OCI-LY7 (cell line): ENCODE measurements around the gene CDK5R2. TPM values are rescaled to one million over a fixed set of nuclear protein-coding genes. Genes with fewer than 3 reads are reported as not detected.

Source experiments
- BruUV-seq: library from RNA; stranded (reverse); fragments of 400-500 nt; replicated peaks from 2 replicates; lab custom pipeline; 2021; lab: Mats Ljungman, UMichigan
- CTCF ChIA-PET: fragments of 300-600 bp; sonication (Branson Sonifier 250); formaldehyde crosslinking; loops from one replicate; lab custom pipeline; 2022; ENCODE audit warnings: antibody characterized with exemption; ENCODE audit not compliant: unreplicated experiment; lab: Charles Lee
- POLR2A ChIA-PET: fragments of 300-600 bp; sonication (Branson Sonifier 250); formaldehyde crosslinking; loops from one replicate; lab custom pipeline; 2022; ENCODE audit warnings: antibody characterized with exemption; lab: Charles Lee
- DNase-seq: peaks from one replicate; pipeline ENCODE4 v3.0.0-alpha.2; 2015; ENCODE audit warnings: low spot score
- H2AFZ ChIP-seq: fragments of 200-600 bp; sonication (generic), shearing (Covaris generic); 2 replicates; pipeline ENCODE4 v1.6.1; 2014; ENCODE audit warnings: mild to moderate bottlenecking, antibody characterized with exemption, low read length, moderate library complexity
- H3K27ac ChIP-seq: fragments of 200-600 bp; sonication (generic); 2 replicates; pipeline ENCODE4 v1.5.1; 2014; ENCODE audit warnings: mixed run types, low read depth, mild to moderate bottlenecking, moderate library complexity, low read length, inconsistent platforms; ENCODE audit not compliant: poor library complexity, severe bottlenecking
- H3K36me3 ChIP-seq: fragments of 200-600 bp; sonication (generic); 2 replicates; pipeline ENCODE4 v1.6.1; 2014; ENCODE audit warnings: mild to moderate bottlenecking, antibody characterized with exemption, low read length, moderate library complexity, mixed read lengths; ENCODE audit not compliant: insufficient read depth
- H3K4me1 ChIP-seq: fragments of 200-600 bp; sonication (generic); 2 replicates; pipeline ENCODE4 v1.5.1; 2014; ENCODE audit warnings: mild to moderate bottlenecking, low read length; ENCODE audit not compliant: insufficient read depth, poor library complexity, severe bottlenecking
- H3K4me2 ChIP-seq: fragments of 200-600 bp; sonication (generic); 2 replicates; pipeline ENCODE4 v1.6.1; 2014; ENCODE audit warnings: mild to moderate bottlenecking, low read length
- H3K4me3 ChIP-seq: fragments of 200-600 bp; sonication (generic); 2 replicates; pipeline ENCODE4 v1.5.1; 2014; ENCODE audit warnings: mild to moderate bottlenecking, low read depth, low read length; ENCODE audit not compliant: poor library complexity, severe bottlenecking
- H3K79me2 ChIP-seq: fragments of 200-600 bp; sonication (generic); 2 replicates; pipeline ENCODE4 v1.6.1; 2016; ENCODE audit warnings: low read depth, mild to moderate bottlenecking, low read length, moderate library complexity, mixed read lengths; ENCODE audit not compliant: insufficient read depth
- H3K9me2 ChIP-seq: fragments of 200-600 bp; sonication (generic); 2 replicates; pipeline ENCODE4 v1.6.1; 2016; ENCODE audit warnings: mild to moderate bottlenecking, low read length, mixed read lengths; ENCODE audit not compliant: insufficient read depth
- H3K9me3 ChIP-seq: fragments of 200-600 bp; sonication (generic); 2 replicates; pipeline ENCODE4 v1.6.1; 2014; ENCODE audit warnings: mild to moderate bottlenecking, mixed run types, low read length, mixed read lengths
- H4K20me1 ChIP-seq: fragments of 200-600 bp; sonication (generic); 2 replicates; pipeline ENCODE4 v1.6.1; 2014; ENCODE audit warnings: mild to moderate bottlenecking, antibody characterized with exemption, low read length, moderate library complexity, mixed read lengths; ENCODE audit not compliant: insufficient read depth
- CTCF ChIP-seq: fragments of 200-600 bp; sonication (generic); conservative IDR thresholded peaks from 2 replicates; pipeline ENCODE4 v1.5.1; 2014; ENCODE audit warnings: mild to moderate bottlenecking, antibody characterized with exemption, low read length, moderate library complexity, mixed read lengths
- EZH2phosphoT487 ChIP-seq: fragments of 200-600 bp; sonication (generic); IDR thresholded peaks from 2 replicates; pipeline ENCODE4 v1.6.1; 2018; ENCODE audit warnings: low read depth, borderline replicate concordance, mild to moderate bottlenecking, mixed run types, antibody characterized with exemption, low read length, moderate library complexity, mixed read lengths
- intact Hi-C: fragments of 100-400 bp; cut with micrococcal nuclease; formaldehyde crosslinking; loops from one replicate; pipeline ENCODE4 v1.10.0; 2022; ENCODE audit not compliant: unreplicated experiment
- total RNA-seq, 2 experiments: library from RNA; depleted of rRNA in 1 of 2; stranded (reverse); fragments of >200 nt in 1 of 2; shearing (Covaris generic) in 1 of 2; gene quantifications; 2 replicates each; pipeline ENCODE4 v1.2.3, GENCODE V29; 2014 to 2022

CDK5R2 gene
- total RNA-seq, 2 experiments from 2014 or later = 0.09 to 0.63 TPM

GRCh38 chr2:218995561-218995960, 36.1 kb downstream of the CDK5R2 start:
- POLR2A ChIA-PET = interaction anchor here (0.6 kb wide), 1 partner anchor 11 kb away, joined by 3 read pairs; no protein-coding TSS in a partner anchor
- Histone ChIP-seq H2AFZ (no peak overlapping the region), H3K9me2 (no peaks in the 10 kb centered on the region), H3K79me2 (no peaks in the 10 kb centered on the region), H3K9me3 (no peaks in the 10 kb centered on the region), H3K27ac (no peak overlapping the region), H3K4me3 (no peak overlapping the region), H3K4me2 (no peak overlapping the region), H4K20me1 (no peaks in the 10 kb centered on the region), H3K4me1 (no peaks in the 10 kb centered on the region), H3K36me3 (no peaks in the 10 kb centered on the region)
- CTCF ChIA-PET = interaction anchor here (0.6 to 1.0 kb wide), 3 partner anchors 60 to 176 kb away, joined by 3 to 13 read pairs (median 3); no protein-coding TSS in a partner anchor
- DNase-seq = no peak
- intact Hi-C loops = loop anchor here (5.0 kb wide), 1 partner anchor 143 kb away; no protein-coding TSS in a partner anchor
- TF ChIP-seq EZH2phosphoT487 (no peak), CTCF (no peak)
- no TSS peak for BruUV-seq

- TF ChIP-seq EZH2phosphoT487 = no peak
- TF ChIP-seq CTCF = peak; percentile 85
- no peaks in the 10 kb centered on the region for H3K36me3 ChIP-seq
- intact Hi-C loops = loop anchor here (5.0 kb wide), 1 partner anchor 144 kb away; no protein-coding TSS in a partner anchor
- H3K4me3 ChIP-seq = no peak overlapping the region
- ChIA-PET CTCF (interaction anchor here (0.6 to 1.0 kb wide), 5 partner anchors 16 to 373 kb away, joined by 3 to 13 read pairs (median 3); no protein-coding TSS in a partner anchor), POLR2A (no interaction called here)
- H3K9me2 ChIP-seq = no peaks in the 10 kb centered on the region
- no peaks in the 10 kb centered on the region for H3K4me1 ChIP-seq
- no peaks in the 10 kb centered on the region for H3K79me2 ChIP-seq
- H3K27ac ChIP-seq = no peak overlapping the region
- no TSS peak for BruUV-seq
- H4K20me1 ChIP-seq = no peaks in the 10 kb centered on the region
- no peak overlapping the region for H2AFZ ChIP-seq
- peak; percentile 54 for DNase-seq
- H3K9me3 ChIP-seq = no peaks in the 10 kb centered on the region
- peak overlapping the region; percentile 15; the same call in 1 of the 2 replicates for H3K4me2 ChIP-seq
Observed at GRCh38 chr2:218995972-218996711, 36.7 kb downstream of the CDK5R2 start.

GRCh38 chr2:218996937-218997336, 37.5 kb downstream of the CDK5R2 start:
- no peak for DNase-seq
- no peaks in the 10 kb centered on the region for H4K20me1 ChIP-seq
- no peak overlapping the region for H2AFZ ChIP-seq
- no peak overlapping the region for H3K27ac ChIP-seq
- no peaks in the 10 kb centered on the region for H3K9me2 ChIP-seq
- H3K36me3 ChIP-seq = no peaks in the 10 kb centered on the region
- H3K4me3 ChIP-seq = no peak overlapping the region
- ChIA-PET CTCF (interaction anchor here (0.6 kb wide), 4 partner anchors 17 to 372 kb away, joined by 3 to 8 read pairs (median 4); no protein-coding TSS in a partner anchor), POLR2A (no interaction called here)
- H3K4me1 ChIP-seq = no peaks in the 10 kb centered on the region
- no TSS peak for BruUV-seq
- no peak overlapping the region for H3K4me2 ChIP-seq
- H3K9me3 ChIP-seq = no peaks in the 10 kb centered on the region
- no peaks in the 10 kb centered on the region for H3K79me2 ChIP-seq
- intact Hi-C loops = loop anchor here (5.0 kb wide), 1 partner anchor 145 kb away; no protein-coding TSS in a partner anchor
- TF ChIP-seq EZH2phosphoT487 (no peak), CTCF (no peak)
